Ureter (tissue), 1 donor: ENCODE results near the gene LASP1. TPM values are rescaled to one million over a fixed set of nuclear protein-coding genes. Genes with fewer than 3 reads are reported as not detected.

ENCODE experiments used
- DNase-seq: peaks from one replicate; pipeline ENCODE4 v3.0.0-alpha.2; 2020; ENCODE audit warnings: low spot score
- total RNA-seq: library from RNA; stranded (reverse); gene quantifications from one replicate; pipeline ENCODE4 v1.2.4, GENCODE V29; 2023
- donor health status: DM: yes; HTN: yes; CAD: no.

The LASP1 gene
- total RNA-seq, 1 donor from 2014 or later, result 126 TPM

GRCh38 chr17:38868817-38869525, 887 bp upstream of the LASP1 start:
- peak; percentile 96 for DNase-seq

GRCh38 chr17:38870259-38871165, 654 bp downstream of the LASP1 start:
- peak; percentile 86 for DNase-seq

- DNase-seq, result peak; percentile 83
Observed at GRCh38 chr17:38871247-38872015, 1.6 kb downstream of the LASP1 start.

- no peak for DNase-seq
Observed at GRCh38 chr17:38872027-38872511, 2.2 kb downstream of the LASP1 start.

GRCh38 chr17:38872671-38873385, 3.0 kb downstream of the LASP1 start:
- DNase-seq, result no peak

GRCh38 chr17:38873640-38874380, 4.0 kb downstream of the LASP1 start:
- no peak for DNase-seq

GRCh38 chr17:38874505-38875400, 4.9 kb downstream of the LASP1 start:
- DNase-seq, result no peak

GRCh38 chr17:38875477-38876075, 5.7 kb downstream of the LASP1 start:
- DNase-seq, result no peak

- no peak for DNase-seq
Observed at GRCh38 chr17:38877130-38877851, 7.4 kb downstream of the LASP1 start.

- no peak for DNase-seq
Observed at GRCh38 chr17:38879878-38880665, 10.2 kb downstream of the LASP1 start.

- peak; percentile 77 for DNase-seq
Observed at GRCh38 chr17:38881600-38882191, 11.8 kb downstream of the LASP1 start.

GRCh38 chr17:38882870-38883269, 13.0 kb downstream of the LASP1 start:
- no peak for DNase-seq

- no peak for DNase-seq
Observed at GRCh38 chr17:38883592-38884526, 14.0 kb downstream of the LASP1 start.

- DNase-seq, result no peak
Observed at GRCh38 chr17:38885044-38885727, 15.3 kb downstream of the LASP1 start.
